NCI-H510A (cell line): ENCODE results near the gene HPS4.
"Not testable (repeated sequence)": the region's sequence is repeated elsewhere in the genome, so short reads cannot be mapped to it uniquely, and the experiment has no call there.

Experiments used
- DNase-seq: peaks from one replicate; lab custom pipeline; 2025; lab: John Stamatoyannopoulos, UW

HPS4 gene

DNA sequence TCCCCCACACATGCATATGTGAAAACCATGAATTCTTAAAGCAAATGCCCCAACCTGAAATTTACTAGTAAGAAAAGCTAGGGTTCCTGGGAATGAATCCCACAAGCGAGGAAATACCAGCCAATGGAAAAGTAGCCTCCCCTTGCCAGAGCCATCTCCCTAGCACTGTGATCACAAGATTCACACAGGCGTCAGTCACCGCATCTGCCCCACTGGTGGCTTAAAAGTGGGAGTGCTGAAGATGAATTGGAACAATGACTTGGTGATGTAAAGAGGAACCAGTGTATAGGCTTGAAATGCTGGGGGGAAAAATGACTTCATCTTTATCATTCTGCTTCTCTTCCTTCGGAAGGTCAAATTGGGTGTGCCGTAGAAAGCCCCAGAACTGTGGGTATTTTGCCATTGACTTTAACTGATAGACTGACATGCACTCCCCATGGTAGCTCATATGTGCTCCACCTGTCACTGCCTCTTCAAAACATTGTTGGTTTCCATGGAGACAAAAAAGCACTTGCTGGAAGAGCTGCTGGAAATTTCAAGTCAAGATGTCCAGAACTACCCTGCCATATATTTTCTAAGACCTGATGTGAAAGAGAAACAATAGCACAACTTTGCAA lies 73.8 kb downstream of the HPS4 start:
- no peak for DNase-seq

DNA sequence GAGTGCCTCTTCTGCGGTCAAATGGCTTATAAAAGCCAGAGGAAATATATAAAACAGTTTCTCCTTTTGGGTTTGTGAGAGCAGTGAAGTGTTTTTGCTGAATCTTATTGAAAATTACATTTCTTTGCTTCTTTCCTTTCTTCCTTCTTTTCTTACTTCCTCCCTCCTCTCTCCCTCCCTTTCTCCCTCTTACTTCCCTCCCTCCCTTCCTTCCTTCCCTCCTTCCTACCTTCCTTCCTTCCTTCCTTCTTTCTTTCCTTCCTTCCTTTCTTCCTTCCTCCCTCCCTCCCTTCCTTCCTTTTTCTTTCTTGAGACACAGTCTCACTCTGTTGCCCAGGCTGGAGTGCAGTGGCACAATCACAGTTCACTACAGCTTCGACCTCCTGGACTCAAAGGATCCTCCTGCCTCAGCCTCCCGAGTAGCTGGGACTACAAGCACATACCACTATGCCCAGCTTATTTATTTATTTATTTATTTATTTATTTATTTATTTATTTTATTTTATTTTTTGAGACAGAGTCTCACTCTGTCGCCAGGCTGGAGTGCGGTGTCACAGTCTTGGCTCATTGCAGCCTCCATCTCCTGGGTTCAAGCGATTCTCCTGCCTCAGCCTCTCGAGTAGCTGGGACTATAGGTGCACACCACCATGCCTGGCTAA lies 74.9 kb downstream of the HPS4 start:
- DNase-seq = not testable (repeated sequence)

DNA sequence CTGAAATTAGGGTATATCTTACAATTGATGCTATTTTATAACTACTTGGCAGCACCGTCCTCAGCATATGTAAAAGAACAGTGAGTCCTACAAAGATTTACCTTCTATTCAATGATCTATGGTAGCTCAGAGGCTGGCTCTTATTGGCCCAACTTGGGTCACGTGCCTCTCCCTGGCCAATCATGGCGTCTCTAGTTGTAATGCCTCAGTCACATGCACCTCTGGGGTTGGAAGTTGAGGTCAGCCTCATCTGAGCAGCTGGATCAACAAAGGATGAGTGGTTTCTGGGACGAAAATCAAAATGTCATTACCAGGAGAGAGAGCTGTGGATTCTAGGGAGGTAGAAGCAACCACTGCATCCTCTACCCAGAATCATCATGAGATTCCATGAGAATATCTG lies 77.5 kb downstream of the HPS4 start:
- peak; percentile 47 for DNase-seq

DNA sequence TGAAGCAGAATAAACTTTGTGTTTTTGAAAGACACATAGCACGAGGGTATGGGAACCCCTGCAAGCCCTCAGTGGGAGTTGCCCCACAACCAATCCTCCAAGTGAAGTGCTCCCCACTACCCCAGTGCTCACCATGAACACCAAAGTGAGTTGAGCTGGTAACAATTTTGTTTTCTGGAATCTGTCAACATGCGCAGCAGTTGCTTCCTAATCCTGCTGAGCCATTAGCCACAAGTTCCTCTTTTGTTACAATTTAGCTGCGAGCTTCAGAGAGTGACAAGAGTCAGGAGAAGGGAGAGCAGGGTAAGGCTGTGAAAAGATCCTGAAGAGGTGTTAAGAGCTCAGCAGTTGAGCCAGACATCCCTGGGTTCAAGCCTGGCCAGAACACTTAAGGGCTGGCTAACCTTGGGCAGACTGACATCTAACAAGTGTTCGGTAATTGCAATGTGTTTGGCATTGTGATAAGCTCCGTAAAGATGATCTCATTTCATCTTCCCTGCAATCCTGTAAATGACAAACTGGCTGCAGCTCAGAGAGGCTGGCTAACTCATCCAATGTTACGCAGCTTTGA lies 78.6 kb downstream of the HPS4 start:
- no peak for DNase-seq

DNA sequence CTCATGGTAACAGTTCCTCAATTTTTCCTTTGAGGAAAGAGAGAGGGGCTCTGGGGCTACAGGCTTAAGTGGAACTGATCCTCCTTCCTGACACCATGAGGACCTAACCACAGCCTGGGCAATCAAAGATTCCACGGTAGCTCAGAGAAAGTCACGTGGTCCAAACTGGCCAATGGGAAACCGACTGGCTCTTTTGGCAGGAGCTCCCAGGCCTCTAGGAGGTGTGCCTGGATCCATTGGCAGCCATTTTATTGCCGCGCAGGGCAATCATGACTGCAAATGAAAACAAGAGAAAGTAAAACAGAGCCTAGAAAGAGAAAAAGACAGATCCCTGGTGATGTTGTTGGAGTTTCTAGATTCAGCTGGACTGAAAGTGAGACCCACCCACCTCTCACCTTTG lies 81.9 kb downstream of the HPS4 start:
- DNase-seq = no peak
